Sigmoid colon (tissue), 7 donors: ENCODE results near the gene DXO. TPM values are rescaled to one million over a fixed set of nuclear protein-coding genes. Genes with fewer than 3 reads are reported as not detected.
"Not testable (repeated sequence)": the region's sequence is repeated elsewhere in the genome, so short reads cannot be mapped to it uniquely, and the experiment has no call there.

Source experiments
- DNase-seq: peaks from one replicate; pipeline ENCODE4 v3.0.0-alpha.2; 2019
- H3K27ac ChIP-seq, 4 donors: fragments of 200-600 bp; sonication (generic); one replicate each; pipeline ENCODE4 v1.5.1; 2016 to 2019; ENCODE audit warnings: mild to moderate bottlenecking in 1 of 4
- H3K27me3 ChIP-seq, 3 donors: fragments of 200-600 bp; sonication (generic); one replicate each; pipeline ENCODE4 v1.5.1; 2019; ENCODE audit warnings: mild to moderate bottlenecking in 1 of 3
- H3K36me3 ChIP-seq, 4 donors: fragments of 200-600 bp; sonication (generic); one replicate each; pipeline ENCODE4 v1.5.1; 2016 to 2019
- H3K4me1 ChIP-seq, 4 donors: fragments of 200-600 bp; sonication (generic); one replicate each; pipeline ENCODE4 v1.5.1; 2017 to 2019
- H3K4me3 ChIP-seq, 4 donors: fragments of 200-600 bp; sonication (generic); one replicate each; pipeline ENCODE4 v1.5.1; 2017 to 2019; ENCODE audit warnings: mild to moderate bottlenecking in 2 of 4, moderate library complexity in 1 of 4
- H3K9me3 ChIP-seq, 4 donors: fragments of 200-600 bp in 3 of 4; sonication (generic) in 3 of 4; one replicate each; pipeline versions ENCODE4 v1.5.1 to v1.6.1; 2013 to 2019
- CTCF ChIP-seq, 4 experiments: fragments of 450-650 bp in 3 of 4; fragments of 200-600 bp in 1 of 4; IDR thresholded peaks; one replicate each; pipeline ENCODE4 v1.5.1; 2016 to 2019; ENCODE audit warnings: antibody characterized with exemption in 4 of 4, mild to moderate bottlenecking in 3 of 4, moderate library complexity in 2 of 4
- EP300 ChIP-seq, 4 donors: sonication (generic); formaldehyde crosslinking; IDR thresholded peaks; one replicate each; pipeline ENCODE4 v1.6.1; 2017; ENCODE audit warnings: antibody characterized with exemption in 4 of 4
- POLR2A ChIP-seq, 2 donors: fragments of 450-650 bp; IDR thresholded peaks; one replicate each; pipeline ENCODE4 v1.6.1; 2016; ENCODE audit warnings: antibody characterized with exemption in 2 of 2, mild to moderate bottlenecking in 2 of 2, moderate library complexity in 2 of 2
- POLR2AphosphoS5 ChIP-seq, 4 donors: sonication (generic); formaldehyde crosslinking; IDR thresholded peaks; one replicate each; pipeline ENCODE4 v1.6.1; 2017; ENCODE audit warnings: antibody characterized with exemption in 4 of 4
- WGBS, 2 donors: extraction: QIAGEN DNeasy Blood & Tissue Kit; methylation state at CpG; one replicate each; pipeline ENCODE4 v1.1.7; 2013; 5-methylcytosine and 5-hydroxymethylcytosine counted together
- intact Hi-C: fragments of 100-400 bp; cut with DNase I; formaldehyde crosslinking; loops from one replicate; pipeline ENCODE4 v1.15.1; 2023
- polyA plus RNA-seq, 3 donors: library from polyadenylated mRNA; stranded (reverse); fragments of 200-250 nt; gene quantifications; one replicate each; pipeline ENCODE4 v1.2.3, GENCODE V29; 2013
- total RNA-seq, 4 donors: library from RNA; depleted of rRNA; stranded (reverse); fragments of >200 nt; gene quantifications; one replicate each; pipeline ENCODE4 v1.1.0, GENCODE V29; 2016
- donor health status: healthy with polysubstance abuse.
- donor health status: Bipolar disorder and iron deficiency.
- donor health status: healthy.

DXO gene
- total and polyA plus RNA-seq, 7 donors: 8.4 to 22.7 (median 15.1) TPM

DNA sequence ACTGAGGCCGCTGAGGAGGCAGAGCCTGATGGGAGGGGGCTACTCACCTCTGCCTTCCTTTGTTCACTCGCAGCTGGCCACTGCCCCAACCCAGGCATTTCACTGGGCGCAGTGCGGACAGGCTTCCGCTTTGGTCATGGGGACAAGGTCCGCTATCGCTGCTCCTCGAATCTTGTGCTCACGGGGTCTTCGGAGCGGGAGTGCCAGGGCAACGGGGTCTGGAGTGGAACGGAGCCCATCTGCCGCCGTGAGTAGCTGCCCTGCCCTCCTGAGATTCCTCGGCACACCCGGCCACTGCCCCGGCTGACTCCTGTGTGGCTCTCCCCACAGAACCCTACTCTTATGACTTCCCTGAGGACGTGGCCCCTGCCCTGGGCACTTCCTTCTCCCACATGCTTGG is 38.4 kb downstream of the DXO start:
- H3K4me1 ChIP-seq: no peaks in the 10 kb centered on the region
- H3K4me3 ChIP-seq: no peak overlapping the region
- no peaks in the 10 kb centered on the region for H3K27me3 ChIP-seq
- no peak for TF ChIP-seq CTCF (IDR thresholded peaks at IDR 0.05)
- TF ChIP-seq EP300 (IDR thresholded peaks at IDR 0.05): no peak
- intact Hi-C loops: no loop called here
- DNase-seq: no peak
- no peak overlapping the region for H3K27ac ChIP-seq
- no peaks in the 10 kb centered on the region for H3K36me3 ChIP-seq
- H3K9me3 ChIP-seq: no peaks in the 10 kb centered on the region
- WGBS, 2 donors: 90 to 91% methylated on average over 19 of the region's 19 CpGs

DNA sequence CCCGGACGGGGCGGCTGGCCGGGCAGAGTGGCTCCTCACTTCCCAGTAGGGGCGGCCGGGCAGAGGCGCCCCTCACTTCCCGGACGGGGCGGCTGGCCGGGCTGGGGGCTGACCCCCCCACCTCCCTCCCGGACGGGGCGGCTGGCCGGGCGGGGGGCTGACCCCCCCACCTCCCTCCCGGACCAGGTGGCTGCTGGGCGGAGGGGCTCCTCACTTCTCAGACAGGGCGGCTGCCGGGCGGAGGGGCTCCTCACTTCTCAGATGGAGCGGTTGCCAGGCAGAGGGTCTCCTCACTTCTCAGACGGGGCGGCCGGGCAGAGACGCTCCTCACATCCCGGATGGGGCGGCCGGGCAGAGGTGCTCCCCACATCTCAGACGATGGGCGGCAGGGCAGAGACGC is 39.8 kb downstream of the DXO start:
- WGBS, 2 donors: 92 to 96% methylated on average over 32 of the region's 32 CpGs
- H3K9me3 ChIP-seq, H3K36me3 ChIP-seq, intact Hi-C loops, H3K27me3 ChIP-seq, DNase-seq, H3K4me3 ChIP-seq, H3K27ac ChIP-seq, H3K4me1 ChIP-seq: not testable (repeated sequence)

DNA sequence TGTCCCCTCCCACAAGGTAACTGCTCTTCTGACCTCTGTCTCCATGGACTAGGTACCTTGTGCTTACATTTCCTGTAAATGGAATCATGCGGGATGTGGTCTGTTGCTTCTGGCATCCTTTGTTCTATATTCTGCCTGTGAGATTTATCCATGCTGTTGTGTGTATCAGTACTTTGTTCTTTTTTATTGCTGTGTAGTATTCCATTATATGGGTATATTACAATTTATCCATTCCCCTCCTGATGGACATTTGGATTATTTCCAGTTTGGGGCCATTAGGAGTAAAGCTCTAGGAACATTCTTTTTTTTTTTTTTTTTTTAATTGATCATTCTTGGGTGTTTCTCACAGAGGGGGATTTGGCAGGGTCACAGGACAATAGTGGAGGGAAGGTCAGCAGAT is 41.0 kb downstream of the DXO start:
- Histone ChIP-seq H3K4me1 (no peaks in the 10 kb centered on the region), H3K27me3 (no peaks in the 10 kb centered on the region), H3K27ac (no peak overlapping the region), H3K36me3 (no peaks in the 10 kb centered on the region), H3K9me3 (no peaks in the 10 kb centered on the region), H3K4me3 (no peak overlapping the region)
- no peak for TF ChIP-seq POLR2A (IDR thresholded peaks at IDR 0.05)
- no peak for TF ChIP-seq POLR2AphosphoS5 (IDR thresholded peaks at IDR 0.05)
- TF ChIP-seq CTCF (IDR thresholded peaks at IDR 0.05): no peak
- TF ChIP-seq EP300 (IDR thresholded peaks at IDR 0.05): no peak
- intact Hi-C loops: no loop called here
- no peak for DNase-seq
- WGBS, 2 donors: 96 to 97% methylated on average over 1 of the region's 1 CpG

- H3K9me3 ChIP-seq: no peaks in the 10 kb centered on the region
- 85 to 88% methylated on average over 9 of the region's 9 CpGs for WGBS, 2 donors
- no peak overlapping the region for H3K27ac ChIP-seq
- H3K4me1 ChIP-seq: no peaks in the 10 kb centered on the region
- no peak for DNase-seq
- H3K36me3 ChIP-seq: no peaks in the 10 kb centered on the region
- H3K27me3 ChIP-seq: no peaks in the 10 kb centered on the region
- TF ChIP-seq POLR2A (IDR thresholded peaks at IDR 0.05) (no peak), CTCF (IDR thresholded peaks at IDR 0.05) (no peak), POLR2AphosphoS5 (IDR thresholded peaks at IDR 0.05) (no peak), EP300 (IDR thresholded peaks at IDR 0.05) (no peak)
- intact Hi-C loops: no loop called here
- H3K4me3 ChIP-seq: no peak overlapping the region
These were observed 43.3 kb downstream of the DXO start for GRCh38 chr6:31928672-31928939.

DNA sequence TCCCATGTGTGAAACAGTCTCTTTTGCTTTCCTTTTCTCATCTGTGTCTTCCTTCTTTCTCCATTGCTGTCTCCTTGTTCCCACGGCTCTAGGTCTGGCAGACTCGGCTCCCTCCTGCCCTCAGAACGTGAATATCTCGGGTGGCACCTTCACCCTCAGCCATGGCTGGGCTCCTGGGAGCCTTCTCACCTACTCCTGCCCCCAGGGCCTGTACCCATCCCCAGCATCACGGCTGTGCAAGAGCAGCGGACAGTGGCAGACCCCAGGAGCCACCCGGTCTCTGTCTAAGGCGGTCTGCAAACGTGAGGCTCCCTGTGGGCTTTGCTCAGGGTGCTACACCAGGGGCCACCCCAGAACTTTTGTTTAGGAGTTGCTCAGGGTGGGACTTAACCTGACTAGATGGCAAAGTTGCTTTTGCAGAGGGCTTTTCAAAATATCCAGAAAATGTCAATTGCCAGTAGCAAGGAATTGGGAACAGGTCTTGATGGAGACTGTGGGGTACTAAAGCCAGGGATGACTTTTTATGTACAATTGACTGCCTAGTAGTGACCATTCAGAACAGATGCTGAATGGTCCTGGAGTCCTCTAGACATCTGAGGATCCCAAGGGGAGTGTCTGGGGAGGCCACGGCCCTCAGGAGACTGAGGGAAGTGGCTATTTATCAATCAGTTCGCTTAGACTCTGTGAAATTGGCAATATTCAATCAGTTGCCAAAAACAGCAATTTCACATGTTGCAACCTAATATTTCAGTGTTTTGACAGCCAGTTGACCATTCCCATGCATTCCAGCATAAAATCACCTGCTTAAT is 43.9 kb downstream of the DXO start:
- intact Hi-C loops: no loop called here
- TF ChIP-seq CTCF (IDR thresholded peaks at IDR 0.05) (no peak), EP300 (IDR thresholded peaks at IDR 0.05) (no peak), POLR2AphosphoS5 (IDR thresholded peaks at IDR 0.05) (no peak), POLR2A (IDR thresholded peaks at IDR 0.05) (no peak)
- Histone ChIP-seq H3K4me1 (no peaks in the 10 kb centered on the region), H3K4me3 (peak overlapping the region in 3 of 4 donors; percentile 6 to 31 (median 16)), H3K9me3 (no peaks in the 10 kb centered on the region), H3K27me3 (no peaks in the 10 kb centered on the region), H3K36me3 (no peaks in the 10 kb centered on the region), H3K27ac (no peak overlapping the region)
- DNase-seq: no peak
- WGBS, 2 donors: 70 to 78% methylated on average over 11 of the region's 11 CpGs
